ENCODE data around the gene ERICH2.

DNA sequence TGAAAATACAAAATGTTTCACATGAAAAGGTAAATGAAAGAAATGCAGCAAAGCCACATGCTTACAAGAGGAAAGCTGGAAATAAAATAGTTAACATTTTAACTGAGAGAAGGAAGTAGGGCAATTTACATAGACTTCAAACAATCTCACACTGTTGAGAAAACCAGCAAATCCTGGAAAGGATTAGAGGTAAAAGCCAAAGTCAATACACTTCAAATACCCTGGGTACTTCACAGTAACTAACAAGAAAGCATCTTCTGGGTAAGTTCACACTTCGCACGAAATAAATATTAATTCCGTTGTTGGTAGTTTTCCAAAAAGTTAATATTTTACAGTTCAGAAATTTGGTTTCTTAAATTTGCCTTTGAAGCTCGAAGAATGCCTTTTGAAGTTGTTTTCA is 3.5 kb upstream of the ERICH2 start:
- TF ChIP-seq CTCF (tag by site-specific recombination; IDR thresholded peaks at IDR 0.05) (no peak), ZNF843 (tag by site-specific recombination; IDR thresholded peaks at IDR 0.05) (no peak), REPIN1 (tag by site-specific recombination; IDR thresholded peaks at IDR 0.05; ENCODE audit: low read depth) (no peak), ZBTB8A (tag by site-specific recombination; IDR thresholded peaks at IDR 0.05) (no peak), ZNF302 (tag by site-specific recombination; IDR thresholded peaks at IDR 0.05; ENCODE audit: low read depth) (no peak), ZNF416 (tag by site-specific recombination; IDR thresholded peaks at IDR 0.05) (no peak), ZBTB1 (tag by site-specific recombination; IDR thresholded peaks at IDR 0.05) (no peak), ZNF19 (tag by site-specific recombination; IDR thresholded peaks at IDR 0.05; ENCODE audit: low read depth) (no peak), ZNF146 (tag by site-specific recombination; IDR thresholded peaks at IDR 0.05) (no peak), ZNF184 (tag by site-specific recombination; IDR thresholded peaks at IDR 0.05) (no peak)
- TF ChIP-seq, protein P1, sequence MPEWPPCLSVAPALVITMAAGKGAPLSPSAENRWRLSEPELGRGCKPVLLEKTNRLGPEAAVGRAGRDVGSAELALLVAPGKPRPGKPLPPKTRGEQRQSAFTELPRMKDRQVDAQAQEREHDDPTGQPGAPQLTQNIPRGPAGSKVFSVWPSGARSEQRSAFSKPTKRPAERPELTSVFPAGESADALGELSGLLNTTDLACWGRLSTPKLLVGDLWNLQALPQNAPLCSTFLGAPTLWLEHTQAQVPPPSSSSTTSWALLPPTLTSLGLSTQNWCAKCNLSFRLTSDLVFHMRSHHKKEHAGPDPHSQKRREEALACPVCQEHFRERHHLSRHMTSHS (tag by site-specific recombination; IDR thresholded peaks at IDR 0.05), result no peak
- TF ChIP-seq, protein P2, sequence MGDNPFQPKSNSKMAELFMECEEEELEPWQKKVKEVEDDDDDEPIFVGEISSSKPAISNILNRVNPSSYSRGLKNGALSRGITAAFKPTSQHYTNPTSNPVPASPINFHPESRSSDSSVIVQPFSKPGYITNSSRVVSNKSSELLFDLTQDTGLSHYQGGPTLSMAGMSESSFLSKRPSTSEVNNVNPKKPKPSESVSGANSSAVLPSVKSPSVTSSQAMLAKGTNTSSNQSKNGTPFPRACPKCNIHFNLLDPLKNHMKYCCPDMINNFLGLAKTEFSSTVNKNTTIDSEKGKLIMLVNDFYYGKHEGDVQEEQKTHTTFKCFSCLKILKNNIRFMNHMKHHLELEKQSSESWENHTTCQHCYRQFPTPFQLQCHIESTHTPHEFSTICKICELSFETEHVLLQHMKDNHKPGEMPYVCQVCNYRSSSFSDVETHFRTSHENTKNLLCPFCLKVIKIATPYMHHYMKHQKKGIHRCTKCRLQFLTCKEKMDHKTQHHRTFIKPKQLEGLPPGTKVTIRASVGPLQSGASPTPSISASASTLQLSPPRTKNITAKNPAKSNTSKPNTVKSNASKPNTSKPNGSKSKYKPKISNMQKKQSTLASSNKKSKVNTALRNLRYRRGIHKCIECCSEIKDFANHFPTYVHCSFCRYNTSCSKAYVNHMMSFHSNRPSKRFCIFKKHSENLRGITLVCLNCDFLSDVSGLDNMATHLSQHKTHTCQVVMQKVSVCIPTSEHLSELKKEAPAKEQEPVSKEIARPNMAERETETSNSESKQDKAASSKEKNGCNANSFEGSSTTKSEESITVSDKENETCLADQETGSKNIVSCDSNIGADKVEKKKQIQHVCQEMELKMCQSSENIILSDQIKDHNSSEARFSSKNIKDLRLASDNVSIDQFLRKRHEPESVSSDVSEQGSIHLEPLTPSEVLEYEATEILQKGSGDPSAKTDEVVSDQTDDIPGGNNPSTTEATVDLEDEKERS (tag by site-specific recombination; IDR thresholded peaks at IDR 0.05), result no peak

Data from HEK293 (cell line).